Sigmoid colon (tissue), 7 donors: Measurements from ENCODE around the gene CCDC7. TPM values are rescaled to one million over a fixed set of nuclear protein-coding genes. Genes with fewer than 3 reads are reported as not detected.
"Not testable (repeated sequence)": the region's sequence is repeated elsewhere in the genome, so short reads cannot be mapped to it uniquely, and the experiment has no call there.

Experiments used
- DNase-seq: peaks from one replicate; pipeline ENCODE4 v3.0.0-alpha.2; 2019
- H3K27ac ChIP-seq, 4 donors: fragments of 200-600 bp; sonication (generic); one replicate each; pipeline ENCODE4 v1.5.1; 2016 to 2019; ENCODE audit warnings: mild to moderate bottlenecking in 1 of 4
- H3K27me3 ChIP-seq, 3 donors: fragments of 200-600 bp; sonication (generic); one replicate each; pipeline ENCODE4 v1.5.1; 2019; ENCODE audit warnings: mild to moderate bottlenecking in 1 of 3
- H3K36me3 ChIP-seq, 4 donors: fragments of 200-600 bp; sonication (generic); one replicate each; pipeline ENCODE4 v1.5.1; 2016 to 2019
- H3K4me1 ChIP-seq, 4 donors: fragments of 200-600 bp; sonication (generic); one replicate each; pipeline ENCODE4 v1.5.1; 2017 to 2019
- H3K4me3 ChIP-seq, 4 donors: fragments of 200-600 bp; sonication (generic); one replicate each; pipeline ENCODE4 v1.5.1; 2017 to 2019; ENCODE audit warnings: mild to moderate bottlenecking in 2 of 4, moderate library complexity in 1 of 4
- H3K9me3 ChIP-seq, 4 donors: fragments of 200-600 bp in 3 of 4; sonication (generic) in 3 of 4; one replicate each; pipeline versions ENCODE4 v1.5.1 to v1.6.1; 2013 to 2019
- CTCF ChIP-seq, 4 experiments: fragments of 450-650 bp in 3 of 4; fragments of 200-600 bp in 1 of 4; IDR thresholded peaks; one replicate each; pipeline ENCODE4 v1.5.1; 2016 to 2019; ENCODE audit warnings: antibody characterized with exemption in 4 of 4, mild to moderate bottlenecking in 3 of 4, moderate library complexity in 2 of 4
- EP300 ChIP-seq, 4 donors: sonication (generic); formaldehyde crosslinking; IDR thresholded peaks; one replicate each; pipeline ENCODE4 v1.6.1; 2017; ENCODE audit warnings: antibody characterized with exemption in 4 of 4
- POLR2A ChIP-seq, 2 donors: fragments of 450-650 bp; IDR thresholded peaks; one replicate each; pipeline ENCODE4 v1.6.1; 2016; ENCODE audit warnings: antibody characterized with exemption in 2 of 2, mild to moderate bottlenecking in 2 of 2, moderate library complexity in 2 of 2
- POLR2AphosphoS5 ChIP-seq, 4 donors: sonication (generic); formaldehyde crosslinking; IDR thresholded peaks; one replicate each; pipeline ENCODE4 v1.6.1; 2017; ENCODE audit warnings: antibody characterized with exemption in 4 of 4
- WGBS, 2 donors: extraction: QIAGEN DNeasy Blood & Tissue Kit; methylation state at CpG; one replicate each; pipeline ENCODE4 v1.1.7; 2013; 5-methylcytosine and 5-hydroxymethylcytosine counted together
- intact Hi-C: fragments of 100-400 bp; cut with DNase I; formaldehyde crosslinking; loops from one replicate; pipeline ENCODE4 v1.15.1; 2023
- polyA plus RNA-seq, 3 donors: library from polyadenylated mRNA; stranded (reverse); fragments of 200-250 nt; gene quantifications; one replicate each; pipeline ENCODE4 v1.2.3, GENCODE V29; 2013
- total RNA-seq, 4 donors: library from RNA; depleted of rRNA; stranded (reverse); fragments of >200 nt; gene quantifications; one replicate each; pipeline ENCODE4 v1.1.0, GENCODE V29; 2016
- donor health status: healthy with polysubstance abuse.
- donor health status: Bipolar disorder and iron deficiency.
- donor health status: healthy.

The CCDC7 gene
- total and polyA plus RNA-seq, 7 donors: 0.46 to 84.9 (median 42.9) TPM

GRCh38 chr10:32790483-32790882, 344.5 kb downstream of the CCDC7 start:
- peaks cover 0 to 5% (median 0%) of the 10 kb centered on the region in 4 donors for H3K9me3 ChIP-seq
- TF ChIP-seq EP300 (IDR thresholded peaks at IDR 0.05) (no peak), POLR2AphosphoS5 (IDR thresholded peaks at IDR 0.05) (no peak), POLR2A (IDR thresholded peaks at IDR 0.05) (no peak), CTCF (IDR thresholded peaks at IDR 0.05) (no peak)
- intact Hi-C loops: no loop called here
- no peak overlapping the region for H3K27ac ChIP-seq
- 94 to 96% methylated on average over 1 of the region's 1 CpG for WGBS, 2 donors
- no peaks in the 10 kb centered on the region for H3K4me1 ChIP-seq
- no peaks in the 10 kb centered on the region for H3K27me3 ChIP-seq
- H3K36me3 ChIP-seq: no peaks in the 10 kb centered on the region
- H3K4me3 ChIP-seq: no peak overlapping the region
- no peak for DNase-seq

GRCh38 chr10:32793033-32793432, 347.1 kb downstream of the CCDC7 start:
- TF ChIP-seq EP300 (IDR thresholded peaks at IDR 0.05): no peak
- TF ChIP-seq CTCF (IDR thresholded peaks at IDR 0.05): no peak
- TF ChIP-seq POLR2AphosphoS5 (IDR thresholded peaks at IDR 0.05): no peak
- no peak for TF ChIP-seq POLR2A (IDR thresholded peaks at IDR 0.05)
- no peaks in the 10 kb centered on the region for H3K27me3 ChIP-seq
- no peaks in the 10 kb centered on the region for H3K9me3 ChIP-seq
- no peak overlapping the region for H3K27ac ChIP-seq
- intact Hi-C loops: no loop called here
- no peak overlapping the region for H3K4me3 ChIP-seq
- no peaks in the 10 kb centered on the region for H3K4me1 ChIP-seq
- no peak for DNase-seq
- no peaks in the 10 kb centered on the region for H3K36me3 ChIP-seq

- TF ChIP-seq POLR2AphosphoS5 (IDR thresholded peaks at IDR 0.05) (no peak), CTCF (IDR thresholded peaks at IDR 0.05) (peak; percentile 38 to 71 (median 66))
- Histone ChIP-seq H3K27ac (no peak overlapping the region), H3K4me1 (no peaks in the 10 kb centered on the region), H3K4me3 (no peak overlapping the region), H3K27me3 (no peaks in the 10 kb centered on the region), H3K36me3 (no peaks in the 10 kb centered on the region), H3K9me3 (no peaks in the 10 kb centered on the region)
- DNase-seq: no peak
- intact Hi-C loops: loop anchor here (1.0 kb wide), 1 partner anchor 213 kb away; no protein-coding TSS in a partner anchor
- WGBS, 2 donors: 61 to 69% methylated on average over 2 of the region's 2 CpGs
These were observed 349.8 kb downstream of the CCDC7 start for GRCh38 chr10:32795598-32796183.

GRCh38 chr10:32797393-32797792, 351.5 kb downstream of the CCDC7 start:
- H3K9me3 ChIP-seq, H3K4me1 ChIP-seq, H3K27ac ChIP-seq, DNase-seq, intact Hi-C loops, H3K27me3 ChIP-seq, H3K4me3 ChIP-seq, H3K36me3 ChIP-seq: not testable (repeated sequence)
- WGBS, 2 donors: 80 to 92% methylated on average over 3 of the region's 3 CpGs

GRCh38 chr10:32846974-32847373, 401.0 kb downstream of the CCDC7 start:
- no peak for DNase-seq
- Histone ChIP-seq H3K27ac (no peak overlapping the region), H3K27me3 (no peaks in the 10 kb centered on the region), H3K4me1 (no peaks in the 10 kb centered on the region), H3K9me3 (no peaks in the 10 kb centered on the region), H3K36me3 (no peaks in the 10 kb centered on the region), H3K4me3 (no peak overlapping the region)
- WGBS, 2 donors: 93 to 95% methylated on average over 4 of the region's 4 CpGs
- TF ChIP-seq CTCF (IDR thresholded peaks at IDR 0.05): no peak
- no peak for TF ChIP-seq EP300 (IDR thresholded peaks at IDR 0.05)
- no peak for TF ChIP-seq POLR2AphosphoS5 (IDR thresholded peaks at IDR 0.05)
- TF ChIP-seq POLR2A (IDR thresholded peaks at IDR 0.05): no peak
- intact Hi-C loops: no loop called here
